Panc1 (cell line): Measurements from ENCODE around the gene ARL2BP. TPM values are rescaled to one million over a fixed set of nuclear protein-coding genes. Genes with fewer than 3 reads are reported as not detected.

ENCODE experiments used
- ATAC-seq: fragments of 200-7000 bp; cut with Tn5 transposase; 2 replicates; pipeline ENCODE4 v1.9.1; 2020; ENCODE audit warnings: mild to moderate bottlenecking, moderate library complexity
- BruUV-seq: library from RNA; stranded (reverse); fragments of 400-500 nt; replicated peaks from 2 replicates; lab custom pipeline; 2021; lab: Mats Ljungman, UMichigan
- CTCF ChIA-PET: fragments of 300-600 bp; sonication (Branson Sonifier 250); formaldehyde crosslinking; loops from one replicate; lab custom pipeline; 2022; ENCODE audit warnings: antibody characterized with exemption; lab: Charles Lee
- POLR2A ChIA-PET: fragments of 300-600 bp; sonication (Branson Sonifier 250); formaldehyde crosslinking; loops from one replicate; lab custom pipeline; 2022; ENCODE audit warnings: antibody characterized with exemption; lab: Charles Lee
- DNase-seq: peaks from one replicate; pipeline ENCODE4 v3.0.0-alpha.2; 2010; ENCODE audit warnings: low read depth, low spot score
- H3K27ac ChIP-seq: 2 replicates; pipeline ENCODE4 v1.5.1; 2011; ENCODE audit warnings: mild to moderate bottlenecking, low read length, inconsistent platforms
- H3K27me3 ChIP-seq: fragments of 200-500 bp; sonication (Bioruptor generic); 2 replicates; pipeline ENCODE4 v1.6.0; 2014; ENCODE audit warnings: low read length, inconsistent platforms; ENCODE audit not compliant: control insufficient read depth, insufficient read depth
- H3K36me3 ChIP-seq: fragments of 200-500 bp; sonication (Bioruptor generic); 2 replicates; pipeline ENCODE4 v1.5.1; 2014; ENCODE audit warnings: inconsistent platforms, mild to moderate bottlenecking, low read length, moderate library complexity; ENCODE audit not compliant: control insufficient read depth, insufficient read depth
- H3K4me1 ChIP-seq: 2 replicates; pipeline ENCODE4 v1.5.1; 2011; ENCODE audit warnings: inconsistent platforms, mild to moderate bottlenecking, low read length, moderate library complexity; ENCODE audit not compliant: control insufficient read depth, insufficient read depth
- H3K4me3 ChIP-seq, 2 experiments: 2 replicates each; pipeline ENCODE4 v1.5.1; 2011 to 2012; ENCODE audit warnings: low read depth in 2 of 2, low read length in 2 of 2, mild to moderate bottlenecking in 2 of 2, inconsistent platforms in 1 of 2, moderate library complexity in 1 of 2
- H3K9me3 ChIP-seq: fragments of 200-500 bp; sonication (Bioruptor generic); 2 replicates; pipeline ENCODE4 v1.5.1; 2014; ENCODE audit warnings: low read depth, mild to moderate bottlenecking, inconsistent platforms, low read length, moderate library complexity; ENCODE audit not compliant: control insufficient read depth, insufficient read depth
- POLR2AphosphoS5 ChIP-seq: IDR thresholded peaks from 2 replicates; pipeline ENCODE4 v1.6.1; 2012; ENCODE audit warnings: mild to moderate bottlenecking, low read depth, low read length, moderate library complexity
- SIN3A ChIP-seq: IDR thresholded peaks from 2 replicates; pipeline ENCODE4 v1.6.1; 2012; ENCODE audit warnings: low read depth, mild to moderate bottlenecking, low read length, moderate library complexity, borderline replicate concordance; ENCODE audit not compliant: insufficient read depth
- TCF7L2 ChIP-seq: IDR thresholded peaks from 2 replicates; pipeline ENCODE4 v1.6.1; 2011; ENCODE audit warnings: mild to moderate bottlenecking, low read depth, low read length, inconsistent platforms
- in situ Hi-C: cut with HindIII; loops from 2 replicates; pipeline ENCODE4 v1.10.0; 2016; ENCODE audit warnings: low sequenced_read_pairs, low pct_unique_long_range_greater_than_20kb
- intact Hi-C: fragments of 100-400 bp; cut with micrococcal nuclease; formaldehyde crosslinking; loops from one replicate; pipeline ENCODE4 v1.10.0; 2022; ENCODE audit not compliant: unreplicated experiment
- total RNA-seq: library from RNA; stranded (reverse); gene quantifications from one replicate; pipeline ENCODE4 v1.2.1, GENCODE V29; 2021; ENCODE audit not compliant: unreplicated experiment
- TF ChIP-seq, protein P1 (sequence below), 2 experiments: IDR thresholded peaks; 2 replicates each; pipeline ENCODE4 v1.6.1; 2011 to 2012; ENCODE audit warnings: low read depth in 2 of 2, control low read depth in 1 of 2, low read length in 1 of 2, mild to moderate bottlenecking in 1 of 2, moderate library complexity in 1 of 2; ENCODE audit not compliant: insufficient read depth in 1 of 2
- TF ChIP-seq, protein P2 (sequence below): fragments of 450-650 bp; IDR thresholded peaks from 2 replicates; pipeline ENCODE4 v1.5.1; 2017; ENCODE audit warnings: mild to moderate bottlenecking

Gene ARL2BP
- total RNA-seq, 1 experiment from 2014 or later: 47.7 TPM

DNA sequence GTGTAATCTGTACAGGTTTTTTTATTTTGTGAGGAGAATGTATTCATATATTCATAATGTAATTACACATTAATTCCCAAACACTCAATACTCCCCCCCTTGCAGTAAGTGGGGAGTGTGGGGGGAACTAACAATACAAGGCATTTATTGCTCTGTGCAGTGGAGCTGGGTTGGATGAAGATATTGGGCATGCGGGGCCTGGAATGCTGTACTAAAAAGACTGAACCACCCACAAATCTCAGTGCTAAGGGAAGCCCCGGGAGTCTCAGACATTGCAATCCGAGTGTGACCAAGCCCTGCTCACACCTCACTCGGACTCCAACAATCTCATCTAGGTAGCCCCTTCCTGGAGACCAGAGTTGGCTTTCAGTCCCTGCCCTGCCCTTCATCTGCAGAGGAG lies 33.4 kb downstream of the ARL2BP start:
- in situ Hi-C loops: no loop called here
- Histone ChIP-seq H3K36me3 (no peaks in the 10 kb centered on the region), H3K9me3 (no peaks in the 10 kb centered on the region), H3K27me3 (no peaks in the 10 kb centered on the region), H3K27ac (no peak overlapping the region), H3K4me1 (no peaks in the 10 kb centered on the region), H3K4me3 (no peak overlapping the region)
- POLR2A ChIA-PET: no interaction called here
- intact Hi-C loops: no loop called here
- TF ChIP-seq POLR2AphosphoS5 (no peak), TCF7L2 (no peak), SIN3A (no peak)
- TF ChIP-seq, protein P1, sequence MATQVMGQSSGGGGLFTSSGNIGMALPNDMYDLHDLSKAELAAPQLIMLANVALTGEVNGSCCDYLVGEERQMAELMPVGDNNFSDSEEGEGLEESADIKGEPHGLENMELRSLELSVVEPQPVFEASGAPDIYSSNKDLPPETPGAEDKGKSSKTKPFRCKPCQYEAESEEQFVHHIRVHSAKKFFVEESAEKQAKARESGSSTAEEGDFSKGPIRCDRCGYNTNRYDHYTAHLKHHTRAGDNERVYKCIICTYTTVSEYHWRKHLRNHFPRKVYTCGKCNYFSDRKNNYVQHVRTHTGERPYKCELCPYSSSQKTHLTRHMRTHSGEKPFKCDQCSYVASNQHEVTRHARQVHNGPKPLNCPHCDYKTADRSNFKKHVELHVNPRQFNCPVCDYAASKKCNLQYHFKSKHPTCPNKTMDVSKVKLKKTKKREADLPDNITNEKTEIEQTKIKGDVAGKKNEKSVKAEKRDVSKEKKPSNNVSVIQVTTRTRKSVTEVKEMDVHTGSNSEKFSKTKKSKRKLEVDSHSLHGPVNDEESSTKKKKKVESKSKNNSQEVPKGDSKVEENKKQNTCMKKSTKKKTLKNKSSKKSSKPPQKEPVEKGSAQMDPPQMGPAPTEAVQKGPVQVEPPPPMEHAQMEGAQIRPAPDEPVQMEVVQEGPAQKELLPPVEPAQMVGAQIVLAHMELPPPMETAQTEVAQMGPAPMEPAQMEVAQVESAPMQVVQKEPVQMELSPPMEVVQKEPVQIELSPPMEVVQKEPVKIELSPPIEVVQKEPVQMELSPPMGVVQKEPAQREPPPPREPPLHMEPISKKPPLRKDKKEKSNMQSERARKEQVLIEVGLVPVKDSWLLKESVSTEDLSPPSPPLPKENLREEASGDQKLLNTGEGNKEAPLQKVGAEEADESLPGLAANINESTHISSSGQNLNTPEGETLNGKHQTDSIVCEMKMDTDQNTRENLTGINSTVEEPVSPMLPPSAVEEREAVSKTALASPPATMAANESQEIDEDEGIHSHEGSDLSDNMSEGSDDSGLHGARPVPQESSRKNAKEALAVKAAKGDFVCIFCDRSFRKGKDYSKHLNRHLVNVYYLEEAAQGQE (IDR thresholded peaks at IDR 0.05; ENCODE audit: insufficient read depth in 1 of 2, low read depth in 2 of 2, low read length in 1 of 2): no peak
- TF ChIP-seq, protein P2, sequence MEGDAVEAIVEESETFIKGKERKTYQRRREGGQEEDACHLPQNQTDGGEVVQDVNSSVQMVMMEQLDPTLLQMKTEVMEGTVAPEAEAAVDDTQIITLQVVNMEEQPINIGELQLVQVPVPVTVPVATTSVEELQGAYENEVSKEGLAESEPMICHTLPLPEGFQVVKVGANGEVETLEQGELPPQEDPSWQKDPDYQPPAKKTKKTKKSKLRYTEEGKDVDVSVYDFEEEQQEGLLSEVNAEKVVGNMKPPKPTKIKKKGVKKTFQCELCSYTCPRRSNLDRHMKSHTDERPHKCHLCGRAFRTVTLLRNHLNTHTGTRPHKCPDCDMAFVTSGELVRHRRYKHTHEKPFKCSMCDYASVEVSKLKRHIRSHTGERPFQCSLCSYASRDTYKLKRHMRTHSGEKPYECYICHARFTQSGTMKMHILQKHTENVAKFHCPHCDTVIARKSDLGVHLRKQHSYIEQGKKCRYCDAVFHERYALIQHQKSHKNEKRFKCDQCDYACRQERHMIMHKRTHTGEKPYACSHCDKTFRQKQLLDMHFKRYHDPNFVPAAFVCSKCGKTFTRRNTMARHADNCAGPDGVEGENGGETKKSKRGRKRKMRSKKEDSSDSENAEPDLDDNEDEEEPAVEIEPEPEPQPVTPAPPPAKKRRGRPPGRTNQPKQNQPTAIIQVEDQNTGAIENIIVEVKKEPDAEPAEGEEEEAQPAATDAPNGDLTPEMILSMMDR: no peak
- DNase-seq (no peak), ATAC-seq (no peak)
- BruUV-seq: no TSS peak
- CTCF ChIA-PET: no interaction called here

DNA sequence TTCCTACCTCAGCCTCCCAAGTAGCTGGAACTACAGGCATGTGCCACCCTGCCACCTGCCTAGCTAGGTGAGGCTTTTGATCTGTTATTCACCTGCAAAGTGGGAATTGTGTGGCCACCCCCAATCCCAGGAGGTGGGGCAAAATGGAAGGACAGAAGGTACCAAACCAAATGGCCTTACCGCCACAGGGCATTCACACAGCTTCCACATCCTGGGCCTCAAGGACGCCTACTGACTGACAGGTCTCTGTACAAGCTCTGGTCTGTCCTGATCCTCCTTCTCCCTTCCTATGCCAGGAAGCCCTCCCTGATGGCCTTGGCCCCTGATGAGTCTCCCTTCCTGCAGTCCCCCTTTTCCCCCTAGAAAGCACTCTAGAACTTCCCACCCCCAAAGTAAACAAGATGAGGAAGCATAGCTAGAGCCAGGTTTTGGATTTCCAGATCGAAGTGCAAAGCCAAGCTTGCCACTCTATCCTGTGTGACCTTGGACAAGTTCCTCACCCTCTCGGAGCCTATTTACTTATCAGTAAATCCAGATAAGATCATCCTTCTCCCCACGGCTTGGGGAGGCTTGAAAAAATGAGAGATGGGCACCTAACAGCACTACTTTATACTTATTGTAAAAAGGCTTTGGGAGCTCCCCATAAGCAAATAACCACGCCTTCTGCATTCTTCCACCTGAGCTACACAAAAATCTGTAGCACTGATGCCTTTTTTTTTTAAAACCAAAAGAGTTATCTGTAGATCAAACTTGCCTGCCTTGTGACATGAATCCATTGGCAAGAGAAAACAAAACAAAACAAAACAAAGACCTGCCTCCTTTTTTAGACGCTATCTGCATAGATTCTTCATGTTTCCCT lies 35.0 kb downstream of the ARL2BP start:
- CTCF ChIA-PET: interaction anchor here (0.7 kb wide), 1 partner anchor 24 kb away, joined by 4 read pairs; no protein-coding TSS in a partner anchor
- no TSS peak for BruUV-seq
- no peaks in the 10 kb centered on the region for H3K36me3 ChIP-seq
- no peaks in the 10 kb centered on the region for H3K9me3 ChIP-seq
- intact Hi-C loops (no loop called here), in situ Hi-C loops (no loop called here)
- no peaks in the 10 kb centered on the region for H3K27me3 ChIP-seq
- no peak overlapping the region for H3K27ac ChIP-seq
- no peak for DNase-seq
- H3K4me3 ChIP-seq: no peak overlapping the region
- no peak for ATAC-seq
- POLR2A ChIA-PET: no interaction called here
- no peak for TF ChIP-seq SIN3A
- TF ChIP-seq, protein P2: no peak
- TF ChIP-seq, protein P1 (IDR thresholded peaks at IDR 0.05; ENCODE audit: insufficient read depth in 1 of 2, low read depth in 2 of 2, low read length in 1 of 2): no peak
- no peak for TF ChIP-seq TCF7L2
- TF ChIP-seq POLR2AphosphoS5: no peak
- no peaks in the 10 kb centered on the region for H3K4me1 ChIP-seq
